Keratinocyte (primary cell): ENCODE results near the gene ARHGAP18. TPM values are rescaled to one million over a fixed set of nuclear protein-coding genes. Genes with fewer than 3 reads are reported as not detected.

ENCODE experiments used
- DNase-seq: peaks from one replicate; pipeline ENCODE4 v3.0.0-alpha.2; 2011; ENCODE audit warnings: low read depth, missing footprints, low spot score
- FAIRE-seq: peaks from 2 replicates; lab custom pipeline; 2011; peaks lifted over from hg19 to GRCh38; lab: Jason Lieb, UNC
- H2AFZ ChIP-seq: 2 replicates; pipeline ENCODE4 v1.6.0; 2012; ENCODE audit warnings: low read length, control low read depth, inconsistent platforms; ENCODE audit not compliant: control insufficient read depth
- H3K27ac ChIP-seq: 2 replicates; pipeline ENCODE4 v1.5.1; 2011; ENCODE audit warnings: low read length; ENCODE audit not compliant: control insufficient read depth, insufficient read depth
- H3K27me3 ChIP-seq: 3 replicates; pipeline ENCODE4 v1.6.0; 2011; ENCODE audit warnings: low read length; ENCODE audit not compliant: control insufficient read depth, insufficient read depth; ENCODE audit errors: extremely low read depth
- H3K36me3 ChIP-seq, 2 experiments: 2 replicates in 1 of 2; 3 replicates in 1 of 2; pipeline ENCODE4 v1.5.1; 2011; ENCODE audit warnings: low read length in 2 of 2, mild to moderate bottlenecking in 1 of 2; ENCODE audit not compliant: control insufficient read depth in 2 of 2, insufficient read depth in 2 of 2; ENCODE audit errors: extremely low read depth in 1 of 2
- H3K4me1 ChIP-seq: 3 replicates; pipeline ENCODE4 v1.5.1; 2011; ENCODE audit warnings: low read length; ENCODE audit not compliant: control insufficient read depth, insufficient read depth; ENCODE audit errors: extremely low read depth
- H3K4me2 ChIP-seq: 3 replicates; pipeline ENCODE4 v1.6.0; 2011; ENCODE audit warnings: low read depth, low read length; ENCODE audit not compliant: control insufficient read depth, insufficient read depth; ENCODE audit errors: extremely low read depth
- H3K4me3 ChIP-seq, 3 experiments: fragments of 200-600 bp in 1 of 3; sonication (generic) in 1 of 3; 2 replicates in 2 of 3; 3 replicates in 1 of 3; pipeline ENCODE4 v1.5.1; 2011 to 2016; ENCODE audit warnings: low read length in 3 of 3, mild to moderate bottlenecking in 3 of 3, control low read depth in 2 of 3, inconsistent platforms in 1 of 3, low read depth in 1 of 3, mixed read lengths in 1 of 3, mixed run types in 1 of 3, moderate library complexity in 1 of 3; ENCODE audit not compliant: control insufficient read depth in 2 of 3, insufficient read depth in 2 of 3; ENCODE audit errors: extremely low read depth in 1 of 3
- H3K79me2 ChIP-seq: 2 replicates; pipeline ENCODE4 v1.6.0; 2012; ENCODE audit warnings: low read length; ENCODE audit not compliant: control insufficient read depth, insufficient read depth
- H3K9ac ChIP-seq: 3 replicates; pipeline ENCODE4 v1.6.0; 2011; ENCODE audit warnings: low read length; ENCODE audit not compliant: control insufficient read depth, insufficient read depth; ENCODE audit errors: extremely low read depth
- H3K9me1 ChIP-seq: 3 replicates; pipeline ENCODE4 v1.6.0; 2011; ENCODE audit warnings: low read length; ENCODE audit not compliant: control insufficient read depth, insufficient read depth; ENCODE audit errors: extremely low read depth
- H3K9me3 ChIP-seq: 2 replicates; pipeline ENCODE4 v1.5.1; 2012; ENCODE audit warnings: low read depth, low read length; ENCODE audit not compliant: control insufficient read depth
- H4K20me1 ChIP-seq: 3 replicates; pipeline ENCODE4 v1.6.0; 2011; ENCODE audit warnings: low read length; ENCODE audit not compliant: control insufficient read depth, insufficient read depth; ENCODE audit errors: extremely low read depth
- CTCF ChIP-seq, 3 experiments: IDR thresholded peaks in 1 of 3; conservative IDR thresholded peaks in 1 of 3; optimal IDR thresholded peaks in 1 of 3; 2 replicates in 2 of 3; 3 replicates in 1 of 3; pipeline versions ENCODE3 to v1.5.1; 2011; ENCODE audit warnings: low read length in 3 of 3, mild to moderate bottlenecking in 3 of 3, moderate library complexity in 2 of 3, control low read depth in 1 of 3, inconsistent platforms in 1 of 3; ENCODE audit not compliant: insufficient read depth in 2 of 3; ENCODE audit errors: extremely low read depth in 1 of 3
- EZH2 ChIP-seq: IDR thresholded peaks from one replicate; pipeline ENCODE4 v1.6.1; 2012; ENCODE audit warnings: inconsistent platforms, mild to moderate bottlenecking, low read length, moderate library complexity
- dilution Hi-C: fragments of 300-500 bp; cut with MboI; formaldehyde crosslinking; loops from one replicate; pipeline ENCODE4 v1.7.0; 2020; ENCODE audit warnings: low sequenced_read_pairs; ENCODE audit not compliant: extremely low pct_ligation_motif_present
- polyA plus RNA-seq, 5 experiments: library from polyadenylated mRNA; depleted of rRNA in 3 of 5; stranded (reverse) in 3 of 5; stranded (forward) in 1 of 5; unstranded in 1 of 5; fragments of >200 nt; gene quantifications; 1 replicate in 1 of 5; 2 replicates in 3 of 5; 3 replicates in 1 of 5; pipeline versions ENCODE4 v1.2.1 to v1.2.3, GENCODE V29; 2011 to 2012; ENCODE audit warnings: missing spikeins in 2 of 5, low read depth in 1 of 5, low replicate concordance in 1 of 5

The ARHGAP18 gene
- polyA plus RNA-seq, 1 donor (not counting 4 experiments of a cell fraction or from before 2014, with no cell fraction given): 17.7 TPM

GRCh38 chr6:129751384-129751783 lies 41.4 kb upstream of the ARHGAP18 start:
- no peaks in the 10 kb centered on the region for H3K9me3 ChIP-seq
- dilution Hi-C loops: no loop called here
- no peak for DNase-seq
- no peaks in the 10 kb centered on the region for H3K79me2 ChIP-seq
- no peak overlapping the region for H3K4me3 ChIP-seq
- no peak for FAIRE-seq
- no peaks in the 10 kb centered on the region for H4K20me1 ChIP-seq
- H3K4me1 ChIP-seq: peaks cover 38% of the 10 kb centered on the region
- H2AFZ ChIP-seq: no peak overlapping the region
- no peaks in the 10 kb centered on the region for H3K9me1 ChIP-seq
- TF ChIP-seq CTCF (optimal IDR thresholded peaks at IDR 0.05 in 1 of 3, IDR thresholded peaks at IDR 0.05 in 1 of 3, conservative IDR thresholded peaks at IDR 0.05 in 1 of 3; ENCODE audit: extremely low read depth in 1 of 3, insufficient read depth in 2 of 3, low read length in 3 of 3) (no peak), EZH2 (no peak)
- H3K27ac ChIP-seq: no peak overlapping the region
- no peak overlapping the region for H3K9ac ChIP-seq
- no peaks in the 10 kb centered on the region for H3K36me3 ChIP-seq
- no peak overlapping the region for H3K4me2 ChIP-seq
- no peaks in the 10 kb centered on the region for H3K27me3 ChIP-seq

GRCh38 chr6:129750360-129750759 lies 40.4 kb upstream of the ARHGAP18 start:
- Histone ChIP-seq H3K9me3 (no peaks in the 10 kb centered on the region), H3K9ac (peak overlapping the region; percentile 62), H3K4me3 (no peak overlapping the region), H3K27ac (peak overlapping the region; percentile 88), H3K79me2 (no peaks in the 10 kb centered on the region), H3K9me1 (no peaks in the 10 kb centered on the region), H3K4me2 (peak overlapping the region; percentile 76), H2AFZ (no peak overlapping the region), H3K4me1 (peaks cover 38% of the 10 kb centered on the region), H3K36me3 (no peaks in the 10 kb centered on the region), H4K20me1 (no peaks in the 10 kb centered on the region), H3K27me3 (no peaks in the 10 kb centered on the region)
- TF ChIP-seq CTCF (optimal IDR thresholded peaks at IDR 0.05 in 1 of 3, IDR thresholded peaks at IDR 0.05 in 1 of 3, conservative IDR thresholded peaks at IDR 0.05 in 1 of 3; ENCODE audit: extremely low read depth in 1 of 3, insufficient read depth in 2 of 3, low read length in 3 of 3) (no peak), EZH2 (no peak)
- dilution Hi-C loops: no loop called here
- FAIRE-seq (no peak), DNase-seq (no peak)
